ENCODE data around the gene DPYD.

The DPYD gene

DNA sequence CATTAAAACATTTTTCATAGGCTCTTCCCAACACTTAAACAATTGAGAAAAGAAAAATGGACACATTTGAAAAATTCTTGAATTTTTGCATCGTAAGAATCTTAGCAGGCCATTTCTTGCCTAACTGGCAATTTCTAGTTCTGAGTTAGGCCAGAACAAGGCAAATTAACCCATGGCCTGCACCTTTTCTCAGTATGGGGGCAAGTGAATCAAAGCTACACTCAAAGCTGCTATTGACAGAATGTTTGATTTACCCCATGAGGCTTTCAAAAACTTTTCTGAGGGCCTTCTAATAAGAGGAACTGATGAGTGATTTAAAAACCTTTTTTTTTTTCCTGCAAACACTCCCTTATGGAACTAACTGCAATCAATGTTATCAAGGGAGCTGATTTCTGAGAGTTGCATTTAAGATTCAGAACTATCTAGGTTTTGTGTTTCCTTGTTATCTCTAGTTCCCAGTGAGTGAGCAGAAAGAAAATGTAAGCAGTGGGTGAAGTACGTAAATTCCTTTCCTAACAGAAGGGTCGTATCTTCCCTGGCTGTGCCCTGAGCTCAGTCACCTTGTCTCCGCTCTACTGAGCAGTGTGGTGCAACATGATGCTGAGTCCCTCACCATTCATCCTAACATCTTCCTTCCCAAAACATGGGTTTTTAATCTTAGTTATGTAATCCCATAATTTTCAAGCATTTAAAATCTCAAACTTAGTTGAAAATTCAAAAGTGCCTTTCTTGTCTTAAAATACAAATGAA is 353.7 kb downstream of the DPYD start:
- Histone ChIP-seq H4K20me1 (ENCODE audit: low read depth, low read length) (no peaks in the 10 kb centered on the region), H3K27ac (ENCODE audit: low read depth, low read length) (no peak overlapping the region), H3K9ac (ENCODE audit: low read length) (no peak overlapping the region)

DNA sequence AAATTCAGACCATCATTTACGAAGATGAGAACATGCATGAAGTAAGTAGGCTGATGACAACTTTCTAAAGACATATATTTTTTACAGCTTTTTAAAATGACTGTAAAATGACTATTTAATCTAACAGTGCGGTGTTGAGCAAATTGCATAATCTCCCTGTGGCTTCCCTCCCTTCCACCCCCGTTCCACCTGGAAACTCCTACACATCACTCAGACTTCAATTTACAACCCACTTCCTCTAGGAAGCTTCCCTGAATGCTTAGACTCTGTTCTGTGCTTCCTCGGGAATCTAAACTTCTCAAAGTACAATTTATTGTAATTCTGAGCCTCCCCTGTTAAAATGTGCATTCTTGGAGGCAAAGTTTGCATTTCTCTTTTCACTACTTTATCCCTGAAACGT is 354.9 kb downstream of the DPYD start:
- H3K9me3 ChIP-seq (ENCODE audit: insufficient read depth, low read length) = no peaks in the 10 kb centered on the region
- no peak for TF ChIP-seq EZH2phosphoT487 (conservative IDR thresholded peaks at IDR 0.05; ENCODE audit: low read length)
- TF ChIP-seq, protein P1, sequence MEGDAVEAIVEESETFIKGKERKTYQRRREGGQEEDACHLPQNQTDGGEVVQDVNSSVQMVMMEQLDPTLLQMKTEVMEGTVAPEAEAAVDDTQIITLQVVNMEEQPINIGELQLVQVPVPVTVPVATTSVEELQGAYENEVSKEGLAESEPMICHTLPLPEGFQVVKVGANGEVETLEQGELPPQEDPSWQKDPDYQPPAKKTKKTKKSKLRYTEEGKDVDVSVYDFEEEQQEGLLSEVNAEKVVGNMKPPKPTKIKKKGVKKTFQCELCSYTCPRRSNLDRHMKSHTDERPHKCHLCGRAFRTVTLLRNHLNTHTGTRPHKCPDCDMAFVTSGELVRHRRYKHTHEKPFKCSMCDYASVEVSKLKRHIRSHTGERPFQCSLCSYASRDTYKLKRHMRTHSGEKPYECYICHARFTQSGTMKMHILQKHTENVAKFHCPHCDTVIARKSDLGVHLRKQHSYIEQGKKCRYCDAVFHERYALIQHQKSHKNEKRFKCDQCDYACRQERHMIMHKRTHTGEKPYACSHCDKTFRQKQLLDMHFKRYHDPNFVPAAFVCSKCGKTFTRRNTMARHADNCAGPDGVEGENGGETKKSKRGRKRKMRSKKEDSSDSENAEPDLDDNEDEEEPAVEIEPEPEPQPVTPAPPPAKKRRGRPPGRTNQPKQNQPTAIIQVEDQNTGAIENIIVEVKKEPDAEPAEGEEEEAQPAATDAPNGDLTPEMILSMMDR (IDR thresholded peaks at IDR 0.05; ENCODE audit: insufficient read depth, low read length, poor library complexity, severe bottlenecking) = no peak
- no peak overlapping the region for H3K4me3 ChIP-seq (ENCODE audit: insufficient read depth, low read length, poor library complexity, severe bottlenecking)
- H3K36me3 ChIP-seq (ENCODE audit: low read length) = no peaks in the 10 kb centered on the region
- H3K27me3 ChIP-seq (ENCODE audit: low read length) = no peaks in the 10 kb centered on the region
- H4K20me1 ChIP-seq (ENCODE audit: low read depth, low read length) = no peaks in the 10 kb centered on the region
- no peaks in the 10 kb centered on the region for H3K79me2 ChIP-seq (ENCODE audit: insufficient read depth, low read length)
- no peak overlapping the region for H2AFZ ChIP-seq (ENCODE audit: low read depth, low read length, severe bottlenecking)
- no peak overlapping the region for H3K27ac ChIP-seq (ENCODE audit: low read depth, low read length)
- no peak overlapping the region for H3K4me2 ChIP-seq (ENCODE audit: low read depth, low read length, poor library complexity, severe bottlenecking)
- no peaks in the 10 kb centered on the region for H3K9me2 ChIP-seq (replicated peaks; ENCODE audit: insufficient read depth, low read length)
- no peak overlapping the region for H3K9ac ChIP-seq (ENCODE audit: low read length)
- H3F3A ChIP-seq (ENCODE audit: insufficient read depth) = no peaks in the 10 kb centered on the region

More for the DNA sequence above, 353.7 kb downstream of the DPYD start:
- no peaks in the 10 kb centered on the region for H3K9me2 ChIP-seq (replicated peaks; ENCODE audit: insufficient read depth, low read length)
- no peaks in the 10 kb centered on the region for H3K9me3 ChIP-seq (ENCODE audit: insufficient read depth, low read length)
- no peaks in the 10 kb centered on the region for H3K27me3 ChIP-seq (ENCODE audit: low read length)
- H3K4me3 ChIP-seq (ENCODE audit: insufficient read depth, low read length, poor library complexity, severe bottlenecking) = no peak overlapping the region
- H3K4me2 ChIP-seq (ENCODE audit: low read depth, low read length, poor library complexity, severe bottlenecking) = no peak overlapping the region
- no peak overlapping the region for H2AFZ ChIP-seq (ENCODE audit: low read depth, low read length, severe bottlenecking)
- no peaks in the 10 kb centered on the region for H3F3A ChIP-seq (ENCODE audit: insufficient read depth)
- no peaks in the 10 kb centered on the region for H3K36me3 ChIP-seq (ENCODE audit: low read length)
- TF ChIP-seq, protein P1 (IDR thresholded peaks at IDR 0.05; ENCODE audit: insufficient read depth, low read length, poor library complexity, severe bottlenecking) = no peak
- no peak for TF ChIP-seq EZH2phosphoT487 (conservative IDR thresholded peaks at IDR 0.05; ENCODE audit: low read length)
- H3K79me2 ChIP-seq (ENCODE audit: insufficient read depth, low read length) = no peaks in the 10 kb centered on the region

DNA sequence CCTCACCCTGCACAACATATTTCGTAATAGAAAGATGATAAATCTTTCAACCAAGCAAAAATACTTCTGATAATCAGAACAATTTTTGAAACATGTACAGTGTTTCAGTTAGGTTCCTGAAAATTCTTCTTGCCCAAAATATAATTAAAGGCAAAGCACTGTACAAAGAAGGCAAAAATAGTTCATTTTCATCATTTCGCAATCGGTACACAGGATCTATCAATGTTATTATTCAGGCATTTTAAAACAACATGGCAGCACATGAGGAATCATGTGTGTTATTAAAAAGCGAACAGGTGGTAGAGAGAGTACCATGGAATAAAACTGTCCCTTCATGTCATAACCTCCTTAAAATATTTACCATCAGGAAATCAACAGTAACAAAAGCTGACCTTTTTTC is 356.9 kb downstream of the DPYD start:
- H3K4me3 ChIP-seq (ENCODE audit: insufficient read depth, low read length, poor library complexity, severe bottlenecking) = no peak overlapping the region
- H3K27me3 ChIP-seq (ENCODE audit: low read length) = no peaks in the 10 kb centered on the region

More for the DNA sequence above, 356.9 kb downstream of the DPYD start:
- no peak for TF ChIP-seq EZH2phosphoT487 (conservative IDR thresholded peaks at IDR 0.05; ENCODE audit: low read length)
- TF ChIP-seq, protein P1 (IDR thresholded peaks at IDR 0.05; ENCODE audit: insufficient read depth, low read length, poor library complexity, severe bottlenecking) = no peak
- Histone ChIP-seq H3K36me3 (ENCODE audit: low read length) (no peaks in the 10 kb centered on the region), H4K20me1 (ENCODE audit: low read depth, low read length) (no peaks in the 10 kb centered on the region), H3F3A (ENCODE audit: insufficient read depth) (no peaks in the 10 kb centered on the region), H3K9me2 (replicated peaks; ENCODE audit: insufficient read depth, low read length) (no peaks in the 10 kb centered on the region), H3K27ac (ENCODE audit: low read depth, low read length) (no peak overlapping the region), H2AFZ (ENCODE audit: low read depth, low read length, severe bottlenecking) (no peak overlapping the region), H3K79me2 (ENCODE audit: insufficient read depth, low read length) (no peaks in the 10 kb centered on the region), H3K9ac (ENCODE audit: low read length) (no peak overlapping the region), H3K4me2 (ENCODE audit: low read depth, low read length, poor library complexity, severe bottlenecking) (no peak overlapping the region), H3K9me3 (ENCODE audit: insufficient read depth, low read length) (no peaks in the 10 kb centered on the region)

All from SU-DHL-6 (cell line).